H1 (cell line): ENCODE results near the gene SYNDIG1. TPM values are rescaled to one million over a fixed set of nuclear protein-coding genes. Genes with fewer than 3 reads are reported as not detected.

Source experiments
- CTCF ChIA-PET: fragments of 300-600 bp; sonication (Branson Sonifier 250); formaldehyde crosslinking; loops from one replicate; lab custom pipeline; 2021; ENCODE audit not compliant: partially characterized antibody; lab: Charles Lee
- POLR2A ChIA-PET: fragments of 300-600 bp; sonication (Branson Sonifier 250); formaldehyde crosslinking; loops from one replicate; lab custom pipeline; 2021; ENCODE audit warnings: inconsistent platforms; ENCODE audit not compliant: partially characterized antibody; lab: Charles Lee
- DNase-seq, 2 experiments: peaks; one replicate each; pipeline versions ENCODE4 v3.0.0 to v3.0.0-alpha.2; 2010 to 2022; ENCODE audit warnings: low spot score in 2 of 2, low read depth in 1 of 2, mixed read lengths in 1 of 2
- FAIRE-seq: peaks from 2 replicates; lab custom pipeline; 2011; peaks lifted over from hg19 to GRCh38; lab: Jason Lieb, UNC
- H2AFZ ChIP-seq: 2 replicates; pipeline ENCODE4 v1.8.1; 2012; ENCODE audit warnings: low read length, inconsistent platforms
- H2AK5ac ChIP-seq: 2 replicates; pipeline ENCODE4 v1.6.1; 2013; ENCODE audit warnings: low read depth, low read length
- H2BK120ac ChIP-seq: replicated peaks from 2 replicates; pipeline ENCODE3; 2013; ENCODE audit warnings: low read depth, low read length, inconsistent platforms
- H2BK12ac ChIP-seq: 2 replicates; pipeline ENCODE4 v1.6.1; 2013; ENCODE audit warnings: low read depth, low read length
- H2BK15ac ChIP-seq: 2 replicates; pipeline ENCODE4 v1.6.1; 2013; ENCODE audit warnings: low read length
- H2BK20ac ChIP-seq: 2 replicates; pipeline ENCODE4 v1.6.1; 2013; ENCODE audit warnings: low read length
- H2BK5ac ChIP-seq: 2 replicates; pipeline ENCODE4 v1.6.1; 2013; ENCODE audit warnings: low read depth, low read length
- H3K14ac ChIP-seq: 2 replicates; pipeline ENCODE4 v1.6.1; 2013; ENCODE audit warnings: inconsistent platforms; ENCODE audit not compliant: insufficient read length
- H3K18ac ChIP-seq: 2 replicates; pipeline ENCODE4 v1.6.1; 2013; ENCODE audit warnings: low read length; ENCODE audit errors: extremely low read depth
- H3K23ac ChIP-seq: 2 replicates; pipeline ENCODE4 v1.6.1; 2013; ENCODE audit warnings: inconsistent platforms; ENCODE audit not compliant: insufficient read length
- H3K23me2 ChIP-seq: 2 replicates; pipeline ENCODE4 v1.6.1; 2013; ENCODE audit warnings: low read depth, low read length
- H3K27ac ChIP-seq: 2 replicates; pipeline ENCODE4 v1.6.1; 2011; ENCODE audit warnings: low read depth, low read length, inconsistent platforms
- H3K27me3 ChIP-seq, 4 experiments: replicated peaks in 1 of 4; 1 replicate in 1 of 4; 2 replicates in 3 of 4; pipeline versions ENCODE4 v1.6.1 to v1.8.1; 2011 to 2013; ENCODE audit warnings: low read length in 3 of 4, mild to moderate bottlenecking in 3 of 4, inconsistent platforms in 2 of 4, mixed read lengths in 2 of 4, moderate library complexity in 1 of 4; ENCODE audit not compliant: control insufficient read depth in 3 of 4, insufficient read depth in 3 of 4; ENCODE audit errors: extremely low read depth in 1 of 4
- H3K36me3 ChIP-seq, 4 experiments: 2 replicates each; pipeline versions ENCODE4 v1.6.1 to v1.8.1; 2011 to 2013; ENCODE audit warnings: mild to moderate bottlenecking in 4 of 4, low read length in 3 of 4, moderate library complexity in 2 of 4, control low read depth in 1 of 4, inconsistent platforms in 1 of 4; ENCODE audit not compliant: insufficient read depth in 4 of 4, control insufficient read depth in 2 of 4
- H3K4ac ChIP-seq: replicated peaks from 2 replicates; pipeline ENCODE3; 2013; ENCODE audit warnings: low read length, low read depth, mixed read lengths, inconsistent platforms; ENCODE audit not compliant: insufficient read length
- H3K4me1 ChIP-seq, 4 experiments: replicated peaks in 1 of 4; 1 replicate in 1 of 4; 2 replicates in 3 of 4; pipeline versions ENCODE4 v1.6.1 to v1.8.1; 2011 to 2013; ENCODE audit warnings: low read length in 3 of 4, inconsistent platforms in 2 of 4, mixed read lengths in 1 of 4; ENCODE audit not compliant: insufficient read depth in 4 of 4, control insufficient read depth in 3 of 4
- H3K4me2 ChIP-seq, 2 experiments: 2 replicates each; pipeline versions ENCODE4 v1.6.1 to v1.8.1; 2011 to 2013; ENCODE audit warnings: low read depth in 2 of 2, low read length in 2 of 2, control low read depth in 1 of 2, inconsistent platforms in 1 of 2, mild to moderate bottlenecking in 1 of 2; ENCODE audit not compliant: insufficient read depth in 1 of 2
- H3K4me3 ChIP-seq, 4 experiments: fragments of 200-600, 300-600 bp in 1 of 4; sonication (generic), shearing (Covaris generic), sonication (Bioruptor Twin) in 1 of 4; 2 replicates each; pipeline versions ENCODE4 v1.5.1 to v1.8.1; 2011 to 2016; ENCODE audit warnings: low read length in 4 of 4, low read depth in 3 of 4, control low read depth in 2 of 4, inconsistent platforms in 2 of 4, mild to moderate bottlenecking in 2 of 4, mixed read lengths in 1 of 4, moderate library complexity in 1 of 4; ENCODE audit not compliant: insufficient read depth in 2 of 4; ENCODE audit errors: extremely low read depth in 1 of 4
- H3K56ac ChIP-seq: replicated peaks from 2 replicates; pipeline ENCODE3; 2013; ENCODE audit warnings: low read depth, mild to moderate bottlenecking, mixed read lengths, low read length, inconsistent platforms; ENCODE audit not compliant: insufficient read length
- H3K79me1 ChIP-seq: 2 replicates; pipeline ENCODE4 v1.6.1; 2013; ENCODE audit warnings: low read depth, low read length, control low read depth
- H3K79me2 ChIP-seq, 2 experiments: 2 replicates each; pipeline versions ENCODE4 v1.6.1 to v1.8.1; 2012 to 2013; ENCODE audit warnings: low read length in 2 of 2, mild to moderate bottlenecking in 2 of 2, inconsistent platforms in 1 of 2; ENCODE audit not compliant: insufficient read depth in 2 of 2, control insufficient read depth in 1 of 2
- H3K9ac ChIP-seq, 4 experiments: replicated peaks in 1 of 4; 1 replicate in 1 of 4; 2 replicates in 3 of 4; pipeline versions ENCODE4 v1.6.1 to v1.8.1; 2011 to 2013; ENCODE audit warnings: low read depth in 3 of 4, low read length in 3 of 4, control low read depth in 2 of 4, mild to moderate bottlenecking in 2 of 4, moderate library complexity in 2 of 4, inconsistent platforms in 1 of 4; ENCODE audit errors: extremely low read depth in 1 of 4
- H3K9me3 ChIP-seq, 2 experiments: 2 replicates each; pipeline versions ENCODE4 v1.6.1 to v1.8.1; 2012 to 2013; ENCODE audit warnings: mild to moderate bottlenecking in 2 of 2, moderate library complexity in 2 of 2, control low read depth in 1 of 2, inconsistent platforms in 1 of 2, low read depth in 1 of 2, low read length in 1 of 2, mixed read lengths in 1 of 2; ENCODE audit not compliant: insufficient read depth in 2 of 2
- H4K20me1 ChIP-seq, 2 experiments: replicated peaks in 1 of 2; 2 replicates each; pipeline versions ENCODE3 to v1.8.1; 2011 to 2013; ENCODE audit warnings: inconsistent platforms in 2 of 2, low read length in 2 of 2, mild to moderate bottlenecking in 1 of 2; ENCODE audit not compliant: insufficient read depth in 2 of 2, control insufficient read depth in 1 of 2
- H4K5ac ChIP-seq: 2 replicates; pipeline ENCODE4 v1.6.1; 2013; ENCODE audit warnings: low read length, low read depth, mixed read lengths, inconsistent platforms; ENCODE audit not compliant: insufficient read length
- H4K8ac ChIP-seq: 2 replicates; pipeline ENCODE4 v1.8.0; 2013; ENCODE audit warnings: mild to moderate bottlenecking, moderate library complexity, low read length, inconsistent platforms; ENCODE audit not compliant: insufficient read depth; ENCODE audit errors: extremely low read depth
- H4K91ac ChIP-seq: replicated peaks from 2 replicates; pipeline ENCODE3; 2013; ENCODE audit warnings: low read length, mixed read lengths, inconsistent platforms; ENCODE audit not compliant: insufficient read length
- CEBPB ChIP-seq: IDR thresholded peaks from 2 replicates; pipeline ENCODE4 v1.6.1; 2012; ENCODE audit warnings: low read depth, low read length
- ZNF274 ChIP-seq: IDR thresholded peaks from 2 replicates; pipeline ENCODE4 v1.7.0; 2012; ENCODE audit warnings: low read length, borderline replicate concordance; ENCODE audit errors: extremely low read depth
- WGBS, 2 experiments: shearing (Covaris generic) in 1 of 2; methylation state at CpG; one replicate each; pipeline versions ENCODE4 v1.1.6 to v1.1.7; 2013 to 2015; ENCODE audit warnings: low lambda C conversion rate in 2 of 2, mixed read lengths in 2 of 2, inconsistent platforms in 1 of 2, low coverage in 1 of 2, missing lambda C conversion rate in 1 of 2; ENCODE audit not compliant: insufficient replicate concordance in 2 of 2, insufficient coverage in 1 of 2, insufficient read length in 1 of 2; ENCODE audit errors: extremely low coverage in 1 of 2, missing lambda C conversion rate in 1 of 2; 5-methylcytosine and 5-hydroxymethylcytosine counted together
- polyA plus RNA-seq, 7 experiments: library from polyadenylated mRNA; depleted of rRNA in 3 of 7; stranded (reverse) in 5 of 7; unstranded in 2 of 7; fragments of >200 nt in 5 of 7; fragments of 200-250 nt in 2 of 7; gene quantifications; 1 replicate in 5 of 7; 2 replicates in 1 of 7; 4 replicates in 1 of 7; pipeline versions ENCODE4 v1.2.1 to v1.2.3, GENCODE V29; 2011 to 2013; ENCODE audit warnings: missing spikeins in 2 of 7, mixed read lengths in 2 of 7
- total RNA-seq: library from RNA; stranded (reverse); fragmentation: NEBNext Ultra II Directional; extraction: Animal tissue kit (Norgen Biotek cat#: 25700); gene quantifications from 2 replicates; pipeline ENCODE4 v1.2.1, GENCODE V29; 2021

SYNDIG1 gene
- total and polyA plus RNA-seq, 2 of the 8 experiments (the other 6 are each of a cell fraction or from before 2014, with no cell fraction given), result 6.5 to 7.8 TPM

- FAIRE-seq (no peak), DNase-seq (no peak)
- no peak overlapping the region for H2BK5ac ChIP-seq
- H2BK20ac ChIP-seq, result no peak overlapping the region
- no peaks in the 10 kb centered on the region for H3K23me2 ChIP-seq
- no peak overlapping the region for H3K27ac ChIP-seq
- WGBS, 2 experiments, result 96% methylated on average over 8 of the region's 8 CpGs; no CpG with 5 or more reads in 1 of the 2 experiments
- no peaks in the 10 kb centered on the region for H3K79me2 ChIP-seq
- no peak overlapping the region for H3K9ac ChIP-seq
- H3K23ac ChIP-seq, result no peak overlapping the region
- H4K8ac ChIP-seq, result no peak overlapping the region
- peak overlapping the region; percentile 40; the same call in 1 of the 2 replicates for H2AK5ac ChIP-seq
- no peak overlapping the region for H2AFZ ChIP-seq
- no peak overlapping the region for H3K4me2 ChIP-seq
- H4K5ac ChIP-seq, result no peak overlapping the region
- no peak overlapping the region for H2BK12ac ChIP-seq
- ChIA-PET CTCF (interaction anchor here (1.0 kb wide), 1 partner anchor 120 kb away, joined by 3 read pairs; no protein-coding TSS in a partner anchor), POLR2A (no interaction called here)
- peaks cover 0 to 2% of the 10 kb centered on the region in 2 experiments for H4K20me1 ChIP-seq
- no peak overlapping the region for H3K4ac ChIP-seq
- H3K4me1 ChIP-seq, result no peaks in the 10 kb centered on the region; a peak in 1 of 7 replicates
- H3K4me3 ChIP-seq, result no peak overlapping the region
- no peaks in the 10 kb centered on the region for H3K27me3 ChIP-seq
- H3K79me1 ChIP-seq, result no peaks in the 10 kb centered on the region
- H3K9me3 ChIP-seq, result no peaks in the 10 kb centered on the region; a peak in 1 of 4 replicates
- no peak overlapping the region for H4K91ac ChIP-seq
- no peak overlapping the region for H3K56ac ChIP-seq
- no peak overlapping the region for H2BK120ac ChIP-seq
- H3K18ac ChIP-seq, result no peak overlapping the region
- no peak overlapping the region for H3K14ac ChIP-seq
- no peak overlapping the region for H2BK15ac ChIP-seq
- no peaks in the 10 kb centered on the region for H3K36me3 ChIP-seq
- TF ChIP-seq CEBPB, result no peak
- no peak for TF ChIP-seq ZNF274
Measured at GRCh38 chr20:24660651-24661050, 191.2 kb downstream of the SYNDIG1 start.
